Measurements from ENCODE around the gene NTN1. TPM values are rescaled to one million over a fixed set of nuclear protein-coding genes. Genes with fewer than 3 reads are reported as not detected.

The NTN1 gene
- total RNA-seq: 0.44 and 3.0 TPM in 2 replicates

GRCh38 chr17:9021158-9021991 is at the start of gene NTN1:
NTN1 (plus strand) TSS chr17:9021510; CDS start chr17:9022374, 864 bp downstream.

Other genes with a start within 250 kb of the NTN1 start
- gene MFSD6L, start 222.1 kb upstream of the NTN1 start, total RNA-seq: not detected in 2 replicates
- not detected in 2 replicates for gene PIK3R6, start 153.8 kb upstream of the NTN1 start, total RNA-seq
- not detected in 2 replicates for gene PIK3R5, start 55.8 kb upstream of the NTN1 start, total RNA-seq